ENCODE measurements around the gene DLST.

DLST gene

DNA sequence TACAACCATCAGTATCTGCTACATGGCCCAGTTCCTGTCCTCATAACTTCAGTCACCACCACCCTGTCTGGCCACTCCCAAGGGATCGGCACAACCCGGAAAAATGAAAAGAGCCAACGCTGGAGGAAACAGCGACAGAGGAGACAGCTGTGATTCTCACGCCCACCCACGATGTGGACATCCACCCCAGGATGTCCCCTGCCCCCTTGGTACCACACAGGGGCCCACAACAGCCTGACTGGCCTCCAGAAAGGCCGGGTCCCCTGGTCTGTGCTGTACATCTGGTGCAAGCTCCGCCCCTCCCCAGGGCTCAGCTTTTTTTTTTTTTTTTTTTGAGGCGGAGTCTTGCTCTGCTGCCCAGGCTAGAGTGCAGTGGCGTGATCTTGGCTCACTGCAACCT, 28.8 kb downstream of the DLST start:
- Histone ChIP-seq H3K4me3 (ENCODE audit: low read length in 2 of 2) (no peak overlapping the region), H3K27me3 (ENCODE audit: control insufficient read depth in 1 of 2, insufficient read depth in 2 of 2, low read length in 2 of 2) (no peaks in the 10 kb centered on the region), H3K9ac (ENCODE audit: low read length in 2 of 2) (no peak overlapping the region), H3K36me3 (ENCODE audit: control insufficient read depth in 2 of 2, insufficient read depth in 2 of 2, low read length in 2 of 2) (no peaks in the 10 kb centered on the region), H3K9me3 (ENCODE audit: control insufficient read depth in 2 of 2, low read length in 2 of 2) (no peaks in the 10 kb centered on the region), H3K27ac (ENCODE audit: low read length) (no peak overlapping the region), H3K4me1 (ENCODE audit: control insufficient read depth, insufficient read depth, low read length) (peaks cover 16% of the 10 kb centered on the region)

DNA sequence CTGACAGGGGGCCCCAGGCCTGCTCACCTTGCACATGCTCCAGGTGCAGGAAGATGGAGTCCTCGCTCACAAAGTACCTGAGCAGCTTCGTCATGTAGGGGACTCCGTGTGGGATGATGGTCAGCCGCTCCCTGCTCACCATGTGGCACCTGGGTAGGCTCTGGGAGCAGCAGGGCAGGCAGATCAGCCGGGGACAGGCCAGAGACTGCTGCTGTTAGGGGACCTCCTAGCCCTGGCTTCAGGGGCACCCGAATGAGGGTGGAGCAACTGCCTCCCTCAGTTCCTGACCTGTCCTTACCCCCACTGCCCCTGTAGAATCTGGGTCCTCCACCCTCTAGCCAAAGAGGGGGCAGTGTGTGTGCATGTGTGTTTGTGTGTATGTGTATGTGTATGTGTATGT, 29.5 kb downstream of the DLST start:
- no peak overlapping the region for H3K27ac ChIP-seq (ENCODE audit: low read length)
- H3K4me3 ChIP-seq (ENCODE audit: low read length in 2 of 2), result no peak overlapping the region
- H3K27me3 ChIP-seq (ENCODE audit: control insufficient read depth in 1 of 2, insufficient read depth in 2 of 2, low read length in 2 of 2), result no peaks in the 10 kb centered on the region
- peaks cover 11% of the 10 kb centered on the region for H3K4me1 ChIP-seq (ENCODE audit: control insufficient read depth, insufficient read depth, low read length)
- no peaks in the 10 kb centered on the region for H3K36me3 ChIP-seq (ENCODE audit: control insufficient read depth in 2 of 2, insufficient read depth in 2 of 2, low read length in 2 of 2)
- no peak overlapping the region for H3K9ac ChIP-seq (ENCODE audit: low read length in 2 of 2)
- no peaks in the 10 kb centered on the region for H3K9me3 ChIP-seq (ENCODE audit: control insufficient read depth in 2 of 2, low read length in 2 of 2)

DNA sequence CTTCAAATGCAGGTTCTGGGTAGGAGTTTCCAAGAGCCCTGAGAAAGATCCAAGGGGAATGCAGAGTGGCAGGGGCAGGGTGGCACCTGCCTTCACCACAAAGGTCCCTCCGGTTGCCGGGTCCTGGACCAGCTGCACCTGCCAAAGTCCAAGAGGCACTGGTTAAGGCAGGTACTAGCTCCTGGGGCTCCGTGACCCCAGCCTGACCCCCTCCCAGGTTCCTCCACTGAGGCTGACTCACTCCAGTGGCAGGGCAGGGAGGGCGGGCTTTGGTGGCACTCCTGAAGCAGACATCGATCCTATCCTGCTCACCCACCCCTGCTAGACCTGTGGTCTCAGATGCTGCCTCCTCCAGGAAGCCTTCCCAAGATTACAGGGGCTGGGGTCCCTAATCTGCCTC, 30.0 kb downstream of the DLST start:
- Histone ChIP-seq H3K27me3 (ENCODE audit: control insufficient read depth in 1 of 2, insufficient read depth in 2 of 2, low read length in 2 of 2) (no peaks in the 10 kb centered on the region), H3K9ac (ENCODE audit: low read length in 2 of 2) (no peak overlapping the region), H3K4me1 (ENCODE audit: control insufficient read depth, insufficient read depth, low read length) (peaks cover 15% of the 10 kb centered on the region), H3K4me3 (ENCODE audit: low read length in 2 of 2) (no peak overlapping the region), H3K27ac (ENCODE audit: low read length) (no peak overlapping the region), H3K9me3 (ENCODE audit: control insufficient read depth in 2 of 2, low read length in 2 of 2) (no peaks in the 10 kb centered on the region), H3K36me3 (ENCODE audit: control insufficient read depth in 2 of 2, insufficient read depth in 2 of 2, low read length in 2 of 2) (no peaks in the 10 kb centered on the region)

DNA sequence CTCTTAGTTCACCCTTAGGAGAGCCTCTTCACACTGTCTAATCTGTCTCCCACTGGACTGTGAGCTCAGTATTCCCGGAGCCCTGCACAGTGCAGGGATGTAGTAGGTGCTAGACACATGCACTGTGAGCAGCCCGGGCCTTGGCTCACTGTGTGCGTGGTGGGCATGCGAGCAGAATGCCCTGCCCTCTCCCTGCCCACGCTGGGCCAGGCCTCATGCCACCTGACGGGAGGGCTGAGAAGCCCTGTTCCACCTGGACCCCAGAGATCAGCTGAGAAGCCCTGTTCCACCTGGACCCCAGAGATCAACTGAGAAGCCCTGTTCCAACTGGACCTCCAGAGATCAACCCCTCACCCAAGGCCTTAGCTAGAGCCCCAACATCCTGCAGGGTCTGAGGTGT, 30.4 kb downstream of the DLST start:
- H3K4me3 ChIP-seq (ENCODE audit: low read length in 2 of 2), result no peak overlapping the region
- no peaks in the 10 kb centered on the region for H3K27me3 ChIP-seq (ENCODE audit: control insufficient read depth in 1 of 2, insufficient read depth in 2 of 2, low read length in 2 of 2)
- peaks cover 18% of the 10 kb centered on the region for H3K4me1 ChIP-seq (ENCODE audit: control insufficient read depth, insufficient read depth, low read length)
- H3K9ac ChIP-seq (ENCODE audit: low read length in 2 of 2), result no peak overlapping the region
- H3K36me3 ChIP-seq (ENCODE audit: control insufficient read depth in 2 of 2, insufficient read depth in 2 of 2, low read length in 2 of 2), result peaks cover 0 to 2% of the 10 kb centered on the region in 2 donors
- H3K9me3 ChIP-seq (ENCODE audit: control insufficient read depth in 2 of 2, low read length in 2 of 2), result no peaks in the 10 kb centered on the region
- no peak overlapping the region for H3K27ac ChIP-seq (ENCODE audit: low read length)

DNA sequence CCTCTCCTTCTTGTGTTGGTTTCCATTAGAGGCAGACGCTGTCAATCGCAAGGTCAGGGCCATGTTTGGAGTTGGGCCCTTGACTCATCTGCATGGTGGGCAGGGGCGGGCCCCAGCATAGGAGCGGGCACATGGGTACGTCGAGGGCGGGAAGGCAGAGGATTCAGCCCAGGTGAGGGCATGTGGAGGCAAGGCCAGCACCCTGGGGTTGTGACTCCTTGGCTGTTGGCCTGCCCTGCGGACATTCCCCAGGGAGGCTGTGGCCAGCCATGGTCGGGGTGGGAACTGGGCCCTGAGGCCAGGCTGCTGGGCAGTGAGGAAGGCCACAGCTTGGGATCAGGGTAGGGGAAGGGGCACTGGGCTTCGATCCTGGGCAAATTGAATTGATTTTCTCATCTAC, 31.1 kb downstream of the DLST start:
- no peak overlapping the region for H3K4me3 ChIP-seq (ENCODE audit: low read length in 2 of 2)
- no peaks in the 10 kb centered on the region for H3K27me3 ChIP-seq (ENCODE audit: control insufficient read depth in 1 of 2, insufficient read depth in 2 of 2, low read length in 2 of 2)
- no peaks in the 10 kb centered on the region for H3K9me3 ChIP-seq (ENCODE audit: control insufficient read depth in 2 of 2, low read length in 2 of 2)
- H3K36me3 ChIP-seq (ENCODE audit: control insufficient read depth in 2 of 2, insufficient read depth in 2 of 2, low read length in 2 of 2), result peaks cover 0 to 2% of the 10 kb centered on the region in 2 donors
- H3K9ac ChIP-seq (ENCODE audit: low read length in 2 of 2), result no peak overlapping the region
- peaks cover 16% of the 10 kb centered on the region for H3K4me1 ChIP-seq (ENCODE audit: control insufficient read depth, insufficient read depth, low read length)
- H3K27ac ChIP-seq (ENCODE audit: low read length), result no peak overlapping the region

DNA sequence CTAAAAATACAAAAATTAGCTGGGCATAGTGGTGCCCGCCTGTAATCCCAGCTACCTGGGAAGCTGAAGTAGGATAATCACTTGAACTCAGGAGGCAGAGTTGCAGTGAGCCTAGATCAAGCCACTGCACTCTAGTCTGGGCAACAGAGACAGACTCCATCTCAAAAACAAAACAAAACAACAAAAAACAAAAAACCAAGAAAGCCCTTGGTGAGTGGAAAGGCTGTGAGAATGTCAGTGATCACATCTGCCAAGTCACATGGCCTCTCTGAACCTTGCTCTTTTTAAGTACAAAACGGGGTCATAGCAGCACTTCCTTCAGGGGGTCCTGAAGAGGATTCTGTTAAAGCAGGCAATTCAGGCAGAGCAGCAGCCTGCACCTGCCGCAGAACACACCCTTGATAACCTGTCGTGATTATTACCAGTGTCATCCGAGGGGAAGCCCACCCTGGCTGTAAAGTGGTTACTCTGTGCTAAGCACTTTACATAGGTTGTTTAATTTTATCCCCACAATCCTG, 31.7 kb downstream of the DLST start:
- Histone ChIP-seq H3K36me3 (ENCODE audit: control insufficient read depth in 2 of 2, insufficient read depth in 2 of 2, low read length in 2 of 2) (peaks cover 0 to 2% of the 10 kb centered on the region in 2 donors), H3K9ac (ENCODE audit: low read length in 2 of 2) (no peak overlapping the region), H3K27ac (ENCODE audit: low read length) (no peak overlapping the region), H3K9me3 (ENCODE audit: control insufficient read depth in 2 of 2, low read length in 2 of 2) (no peaks in the 10 kb centered on the region), H3K4me1 (ENCODE audit: control insufficient read depth, insufficient read depth, low read length) (peaks cover 17% of the 10 kb centered on the region), H3K27me3 (ENCODE audit: control insufficient read depth in 1 of 2, insufficient read depth in 2 of 2, low read length in 2 of 2) (no peaks in the 10 kb centered on the region), H3K4me3 (ENCODE audit: low read length in 2 of 2) (no peak overlapping the region)

DNA sequence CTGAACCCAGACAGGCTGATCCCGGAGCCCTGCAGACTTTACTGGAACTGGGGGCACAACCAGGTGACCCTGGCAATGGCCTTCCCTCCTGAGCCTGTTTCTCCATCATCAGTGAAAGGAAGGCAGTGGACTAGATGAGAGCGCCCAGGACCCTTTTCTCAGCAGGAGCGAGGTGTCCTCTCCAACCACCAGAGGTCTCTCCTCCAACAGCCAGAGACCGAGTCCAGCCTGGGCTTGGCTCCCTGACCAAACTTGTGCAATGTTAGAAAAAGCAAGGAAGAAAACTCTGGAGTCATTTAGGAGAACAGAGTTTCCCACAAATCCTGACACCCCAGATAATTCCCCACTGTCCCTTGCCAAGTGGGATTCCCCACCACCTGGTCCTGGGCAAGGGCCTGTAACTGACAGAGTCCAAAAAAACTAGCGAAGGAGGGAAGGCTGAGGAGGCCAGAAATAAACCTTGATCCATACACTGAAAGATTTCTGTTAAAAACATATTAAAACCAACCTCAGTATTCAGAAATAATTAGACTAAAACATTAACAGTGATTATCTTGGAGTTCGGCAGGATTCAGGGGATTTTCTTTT, 32.4 kb downstream of the DLST start:
- Histone ChIP-seq H3K9ac (ENCODE audit: low read length in 2 of 2) (peak overlapping the region in 1 of 2 donors; percentile 31), H3K9me3 (ENCODE audit: control insufficient read depth in 2 of 2, low read length in 2 of 2) (no peaks in the 10 kb centered on the region), H3K27me3 (ENCODE audit: control insufficient read depth in 1 of 2, insufficient read depth in 2 of 2, low read length in 2 of 2) (no peaks in the 10 kb centered on the region), H3K4me3 (ENCODE audit: low read length in 2 of 2) (no peak overlapping the region), H3K27ac (ENCODE audit: low read length) (no peak overlapping the region), H3K36me3 (ENCODE audit: control insufficient read depth in 2 of 2, insufficient read depth in 2 of 2, low read length in 2 of 2) (peaks cover 0 to 2% of the 10 kb centered on the region in 2 donors), H3K4me1 (ENCODE audit: control insufficient read depth, insufficient read depth, low read length) (peaks cover 18% of the 10 kb centered on the region)

DNA sequence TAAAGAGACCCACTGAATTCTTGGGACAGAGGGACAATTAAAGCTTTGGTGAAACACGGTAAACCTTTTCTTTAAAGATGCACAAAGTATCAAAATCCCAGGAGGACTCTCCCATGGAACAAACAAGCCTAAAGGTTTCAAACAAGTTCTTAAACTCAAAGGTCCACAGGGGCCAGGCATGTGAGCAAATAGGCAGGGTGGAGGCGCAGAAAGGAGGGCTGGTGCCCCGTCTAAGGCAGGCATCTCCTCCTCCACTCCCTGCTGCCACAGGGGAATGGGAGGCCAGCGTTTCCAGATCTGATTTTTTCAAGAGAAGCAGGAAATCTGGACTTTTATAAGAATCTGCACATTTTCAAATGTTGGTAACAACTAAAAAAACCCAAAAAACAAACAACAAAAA, 33.7 kb downstream of the DLST start:
- Histone ChIP-seq H3K4me3 (ENCODE audit: low read length in 2 of 2) (no peak overlapping the region), H3K27ac (ENCODE audit: low read length) (peak overlapping the region; percentile 31), H3K9ac (ENCODE audit: low read length in 2 of 2) (no peak overlapping the region), H3K9me3 (ENCODE audit: control insufficient read depth in 2 of 2, low read length in 2 of 2) (no peaks in the 10 kb centered on the region), H3K4me1 (ENCODE audit: control insufficient read depth, insufficient read depth, low read length) (peaks cover 18% of the 10 kb centered on the region), H3K27me3 (ENCODE audit: control insufficient read depth in 1 of 2, insufficient read depth in 2 of 2, low read length in 2 of 2) (no peaks in the 10 kb centered on the region), H3K36me3 (ENCODE audit: control insufficient read depth in 2 of 2, insufficient read depth in 2 of 2, low read length in 2 of 2) (peaks cover 0 to 2% of the 10 kb centered on the region in 2 donors)

DNA sequence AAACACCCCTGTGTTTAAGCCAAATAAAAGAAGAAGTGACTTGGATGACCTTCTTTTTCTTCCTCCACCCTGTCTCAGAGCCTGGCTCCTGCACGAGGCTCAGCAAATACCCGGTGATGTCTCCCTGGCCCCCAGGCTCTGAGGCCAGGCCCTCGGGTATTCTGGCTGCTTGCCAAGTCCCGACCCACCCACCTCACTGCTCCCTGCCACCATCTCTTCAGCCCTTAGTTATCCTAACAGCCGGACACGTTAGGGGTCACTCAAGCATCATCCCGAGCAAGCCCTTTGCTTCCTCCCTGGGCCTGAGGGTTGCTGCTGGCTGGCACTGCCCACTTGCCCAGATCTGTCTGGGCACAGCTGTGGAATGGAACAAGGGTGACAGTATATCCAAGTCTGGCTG, 34.1 kb downstream of the DLST start:
- no peak overlapping the region for H3K9ac ChIP-seq (ENCODE audit: low read length in 2 of 2)
- peaks cover 0 to 2% of the 10 kb centered on the region in 2 donors for H3K36me3 ChIP-seq (ENCODE audit: control insufficient read depth in 2 of 2, insufficient read depth in 2 of 2, low read length in 2 of 2)
- no peaks in the 10 kb centered on the region for H3K9me3 ChIP-seq (ENCODE audit: control insufficient read depth in 2 of 2, low read length in 2 of 2)
- H3K27me3 ChIP-seq (ENCODE audit: control insufficient read depth in 1 of 2, insufficient read depth in 2 of 2, low read length in 2 of 2), result no peaks in the 10 kb centered on the region
- peaks cover 18% of the 10 kb centered on the region for H3K4me1 ChIP-seq (ENCODE audit: control insufficient read depth, insufficient read depth, low read length)
- peak overlapping the region; percentile 31 for H3K27ac ChIP-seq (ENCODE audit: low read length)
- no peak overlapping the region for H3K4me3 ChIP-seq (ENCODE audit: low read length in 2 of 2)

DNA sequence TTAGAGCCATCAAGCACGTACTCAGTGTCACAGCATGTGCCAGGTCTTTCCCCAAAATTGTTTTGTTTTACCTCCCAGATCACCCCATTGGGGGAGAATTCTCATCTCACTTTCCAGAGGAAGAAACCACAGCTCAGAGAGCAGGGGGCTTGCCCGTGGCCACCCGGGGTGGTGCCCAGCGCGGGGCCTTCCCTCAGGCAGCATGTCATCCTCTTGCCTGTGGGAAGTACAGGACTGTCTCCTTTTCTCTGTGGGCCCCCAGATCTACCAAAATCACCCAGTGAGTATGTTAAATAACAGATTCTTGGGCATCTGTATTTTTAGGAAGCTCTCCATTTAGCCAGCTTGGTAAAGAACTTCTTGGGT, 35.4 kb downstream of the DLST start:
- Histone ChIP-seq H3K27ac (ENCODE audit: low read length) (peak overlapping the region; percentile 41), H3K4me1 (ENCODE audit: control insufficient read depth, insufficient read depth, low read length) (peaks cover 19% of the 10 kb centered on the region), H3K27me3 (ENCODE audit: control insufficient read depth in 1 of 2, insufficient read depth in 2 of 2, low read length in 2 of 2) (no peaks in the 10 kb centered on the region), H3K4me3 (ENCODE audit: low read length in 2 of 2) (no peak overlapping the region), H3K9ac (ENCODE audit: low read length in 2 of 2) (no peak overlapping the region), H3K9me3 (ENCODE audit: control insufficient read depth in 2 of 2, low read length in 2 of 2) (no peaks in the 10 kb centered on the region), H3K36me3 (ENCODE audit: control insufficient read depth in 2 of 2, insufficient read depth in 2 of 2, low read length in 2 of 2) (peaks cover 0 to 2% of the 10 kb centered on the region in 2 donors)

DNA sequence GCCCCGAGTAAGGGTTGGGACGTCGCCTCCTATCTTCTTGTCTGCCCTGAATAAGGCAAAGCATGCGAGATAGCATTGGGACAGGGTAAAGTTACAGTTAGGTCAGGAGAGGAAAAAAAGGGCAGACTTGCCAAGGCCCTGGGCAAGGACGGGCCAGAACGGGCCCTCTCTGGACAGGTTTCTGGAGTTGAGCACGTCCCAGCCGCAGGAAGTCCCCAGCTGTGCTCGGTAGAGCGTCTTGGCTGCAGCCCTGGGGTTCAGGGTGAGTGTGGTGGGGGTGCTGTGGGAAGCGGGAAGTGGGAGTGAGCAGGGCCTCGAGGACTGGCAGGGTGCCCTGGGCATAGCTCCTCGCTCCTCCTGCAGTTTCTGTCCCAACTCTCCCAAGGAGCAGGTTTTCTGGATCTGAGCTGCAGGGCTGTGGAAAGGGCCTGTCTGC, 35.9 kb downstream of the DLST start:
- Histone ChIP-seq H3K9ac (ENCODE audit: low read length in 2 of 2) (no peak overlapping the region), H3K36me3 (ENCODE audit: control insufficient read depth in 2 of 2, insufficient read depth in 2 of 2, low read length in 2 of 2) (peaks cover 0 to 2% of the 10 kb centered on the region in 2 donors), H3K27ac (ENCODE audit: low read length) (peak overlapping the region; percentile 41), H3K9me3 (ENCODE audit: control insufficient read depth in 2 of 2, low read length in 2 of 2) (no peaks in the 10 kb centered on the region), H3K4me3 (ENCODE audit: low read length in 2 of 2) (no peak overlapping the region), H3K27me3 (ENCODE audit: control insufficient read depth in 1 of 2, insufficient read depth in 2 of 2, low read length in 2 of 2) (no peaks in the 10 kb centered on the region), H3K4me1 (ENCODE audit: control insufficient read depth, insufficient read depth, low read length) (peaks cover 24% of the 10 kb centered on the region)

Data from stomach smooth muscle (tissue), 2 donors.